ENCODE measurements around the gene GAB2.

DNA sequence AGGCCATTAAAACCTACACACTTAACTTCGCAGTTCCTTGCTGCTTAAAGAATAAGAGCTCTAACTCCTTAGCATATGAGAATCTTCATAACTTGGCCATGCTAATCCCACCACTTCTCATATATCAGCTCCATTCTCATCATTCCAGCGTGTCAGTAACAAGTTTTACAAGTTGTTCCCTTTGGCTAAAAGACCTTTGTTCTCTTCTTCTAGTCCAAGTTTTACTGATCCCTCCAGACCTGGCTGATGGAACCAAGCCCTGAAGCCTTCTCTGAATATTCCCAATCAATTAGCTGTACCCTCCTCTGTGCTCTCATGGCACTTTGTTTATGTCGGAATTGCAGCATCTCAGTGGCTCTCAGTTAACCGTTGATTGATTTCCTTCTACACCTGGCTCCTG, 35.8 kb downstream of the GAB2 start:
- TF ChIP-seq POLR2A (IDR thresholded peaks at IDR 0.05; ENCODE audit: low read depth, low read length) (no peak), MAFK (IDR thresholded peaks at IDR 0.05; ENCODE audit: low read depth, low read length) (no peak), BHLHE40 (IDR thresholded peaks at IDR 0.05; ENCODE audit: low read depth, low read length) (no peak)
- TF ChIP-seq, protein P1, sequence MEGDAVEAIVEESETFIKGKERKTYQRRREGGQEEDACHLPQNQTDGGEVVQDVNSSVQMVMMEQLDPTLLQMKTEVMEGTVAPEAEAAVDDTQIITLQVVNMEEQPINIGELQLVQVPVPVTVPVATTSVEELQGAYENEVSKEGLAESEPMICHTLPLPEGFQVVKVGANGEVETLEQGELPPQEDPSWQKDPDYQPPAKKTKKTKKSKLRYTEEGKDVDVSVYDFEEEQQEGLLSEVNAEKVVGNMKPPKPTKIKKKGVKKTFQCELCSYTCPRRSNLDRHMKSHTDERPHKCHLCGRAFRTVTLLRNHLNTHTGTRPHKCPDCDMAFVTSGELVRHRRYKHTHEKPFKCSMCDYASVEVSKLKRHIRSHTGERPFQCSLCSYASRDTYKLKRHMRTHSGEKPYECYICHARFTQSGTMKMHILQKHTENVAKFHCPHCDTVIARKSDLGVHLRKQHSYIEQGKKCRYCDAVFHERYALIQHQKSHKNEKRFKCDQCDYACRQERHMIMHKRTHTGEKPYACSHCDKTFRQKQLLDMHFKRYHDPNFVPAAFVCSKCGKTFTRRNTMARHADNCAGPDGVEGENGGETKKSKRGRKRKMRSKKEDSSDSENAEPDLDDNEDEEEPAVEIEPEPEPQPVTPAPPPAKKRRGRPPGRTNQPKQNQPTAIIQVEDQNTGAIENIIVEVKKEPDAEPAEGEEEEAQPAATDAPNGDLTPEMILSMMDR (conservative IDR thresholded peaks at IDR 0.05; ENCODE audit: low read depth, low read length), result no peak
- TF ChIP-seq, protein P2, sequence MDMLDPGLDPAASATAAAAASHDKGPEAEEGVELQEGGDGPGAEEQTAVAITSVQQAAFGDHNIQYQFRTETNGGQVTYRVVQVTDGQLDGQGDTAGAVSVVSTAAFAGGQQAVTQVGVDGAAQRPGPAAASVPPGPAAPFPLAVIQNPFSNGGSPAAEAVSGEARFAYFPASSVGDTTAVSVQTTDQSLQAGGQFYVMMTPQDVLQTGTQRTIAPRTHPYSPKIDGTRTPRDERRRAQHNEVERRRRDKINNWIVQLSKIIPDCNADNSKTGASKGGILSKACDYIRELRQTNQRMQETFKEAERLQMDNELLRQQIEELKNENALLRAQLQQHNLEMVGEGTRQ (IDR thresholded peaks at IDR 0.05; ENCODE audit: low read depth, low read length), result no peak

All from IMR-90 (cell line).